ENCODE data around the gene DCTN4. TPM values are rescaled to one million over a fixed set of nuclear protein-coding genes. Genes with fewer than 3 reads are reported as not detected.

The DCTN4 gene
- total RNA-seq, 8 experiments from 2014 or later, result 59.6 to 90.8 (median 77.3) TPM

DNA sequence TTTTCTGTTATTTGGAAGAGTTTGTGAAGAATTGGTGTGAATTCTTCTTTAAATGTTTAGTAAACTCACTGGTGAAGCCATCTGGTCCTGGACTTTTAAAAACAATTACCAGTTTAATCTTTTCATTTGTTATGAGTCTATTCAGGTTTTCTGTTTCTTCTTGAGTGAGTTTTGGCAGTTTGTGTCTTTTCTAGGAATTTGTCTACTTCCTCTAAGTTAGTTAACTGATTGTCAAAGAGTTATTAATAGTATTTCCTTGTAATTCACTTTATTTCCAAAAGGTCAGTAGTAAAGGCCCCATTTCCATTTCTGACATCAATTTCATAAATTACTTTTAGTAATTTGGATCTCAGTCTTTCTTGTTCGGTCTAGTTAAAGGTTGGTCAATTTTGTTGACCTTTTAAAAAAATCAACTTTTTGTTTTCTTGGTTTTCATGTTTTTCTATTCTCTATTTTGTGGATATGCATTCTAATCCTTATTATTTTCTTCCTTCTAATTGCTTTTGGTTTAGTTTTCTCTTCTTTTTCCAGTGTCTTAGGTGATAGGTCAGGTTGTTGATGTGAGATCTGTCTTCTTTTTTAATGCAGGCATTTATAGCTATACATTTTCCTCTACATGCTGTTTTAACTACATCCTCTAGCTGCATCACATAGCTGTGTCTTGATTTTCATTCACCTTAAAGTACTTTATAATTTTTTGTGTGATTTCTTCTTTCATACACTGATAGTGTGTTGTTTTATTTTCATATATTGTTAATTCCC, 12.4 kb upstream of the DCTN4 start:
- H3K27ac ChIP-seq, result no peak overlapping the region
- ATAC-seq (replicated peaks in 6 of 8), result no peak
- 47 to 93% (median 87%) methylated on average over 1 of the region's 1 CpG; no CpG with 5 or more reads in 2 of the 10 experiments for WGBS, 10 experiments
- no peak overlapping the region for H3K4me3 ChIP-seq
- in situ Hi-C loops (cut with MboI; ENCODE audit: low pct_unique_long_range_greater_than_20kb in 2 of 9, low sequenced_read_pairs in 9 of 9, unreplicated experiment in 9 of 9), result no loop called here
- H3K4me1 ChIP-seq (replicated peaks in 1 of 2), result no peaks in the 10 kb centered on the region

DNA sequence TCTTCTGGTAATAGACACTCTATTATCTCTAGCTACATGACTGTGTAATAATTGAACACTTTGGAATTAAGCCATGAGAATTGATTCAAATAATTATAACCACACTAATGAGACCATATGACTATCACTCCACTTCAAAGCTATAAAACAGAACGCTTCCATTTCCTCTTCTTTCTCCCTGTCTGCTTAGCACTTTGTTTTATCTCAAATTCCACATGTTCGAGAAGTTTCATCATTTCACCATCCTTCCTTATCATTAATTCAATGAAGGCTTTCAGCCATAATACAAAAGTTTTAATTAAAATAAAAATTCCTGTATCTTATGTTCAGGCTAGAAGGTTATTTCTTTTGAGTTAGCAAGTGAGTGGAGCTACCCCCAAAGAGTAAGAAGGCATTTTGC, 7.4 kb upstream of the DCTN4 start:
- in situ Hi-C loops (cut with MboI; ENCODE audit: low pct_unique_long_range_greater_than_20kb in 2 of 9, low sequenced_read_pairs in 9 of 9, unreplicated experiment in 9 of 9), result no loop called here
- Histone ChIP-seq H3K27ac (no peak overlapping the region), H3K4me1 (replicated peaks in 1 of 2) (peaks cover 0 to 12% of the 10 kb centered on the region in 2 donors), H3K4me3 (no peak overlapping the region)
- 30 to 100% (median 70%) methylated on average over 1 to 2 of the region's 2 CpGs; no CpG with 5 or more reads in 2 of the 10 experiments for WGBS, 10 experiments
- ATAC-seq (replicated peaks in 6 of 8), result no peak

DNA sequence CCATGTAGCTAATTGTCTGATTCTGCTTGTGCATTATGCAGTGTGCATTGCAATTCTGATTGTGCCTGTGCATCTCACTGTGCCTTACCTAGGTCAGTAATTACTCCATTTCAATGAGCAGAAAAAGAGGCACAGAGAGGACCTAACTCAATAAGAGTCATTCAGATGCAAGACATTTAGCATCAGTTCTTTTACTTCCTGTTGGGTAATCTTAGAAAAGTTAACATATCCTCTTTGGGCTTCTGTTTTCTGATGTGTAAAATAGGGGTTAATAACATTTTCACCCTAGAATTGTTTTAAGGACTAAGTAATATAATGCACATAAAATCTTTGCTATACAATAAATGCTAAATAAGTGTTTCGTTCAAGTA, 7.0 kb upstream of the DCTN4 start:
- peaks cover 0 to 12% of the 10 kb centered on the region in 2 donors for H3K4me1 ChIP-seq (replicated peaks in 1 of 2)
- no peak overlapping the region for H3K4me3 ChIP-seq
- WGBS, 10 experiments, result 9 to 83% (median 59%) methylated on average over 1 of the region's 1 CpG
- no peak for ATAC-seq (replicated peaks in 6 of 8)
- H3K27ac ChIP-seq, result no peak overlapping the region
- in situ Hi-C loops (cut with MboI; ENCODE audit: low pct_unique_long_range_greater_than_20kb in 2 of 9, low sequenced_read_pairs in 9 of 9, unreplicated experiment in 9 of 9), result no loop called here

DNA sequence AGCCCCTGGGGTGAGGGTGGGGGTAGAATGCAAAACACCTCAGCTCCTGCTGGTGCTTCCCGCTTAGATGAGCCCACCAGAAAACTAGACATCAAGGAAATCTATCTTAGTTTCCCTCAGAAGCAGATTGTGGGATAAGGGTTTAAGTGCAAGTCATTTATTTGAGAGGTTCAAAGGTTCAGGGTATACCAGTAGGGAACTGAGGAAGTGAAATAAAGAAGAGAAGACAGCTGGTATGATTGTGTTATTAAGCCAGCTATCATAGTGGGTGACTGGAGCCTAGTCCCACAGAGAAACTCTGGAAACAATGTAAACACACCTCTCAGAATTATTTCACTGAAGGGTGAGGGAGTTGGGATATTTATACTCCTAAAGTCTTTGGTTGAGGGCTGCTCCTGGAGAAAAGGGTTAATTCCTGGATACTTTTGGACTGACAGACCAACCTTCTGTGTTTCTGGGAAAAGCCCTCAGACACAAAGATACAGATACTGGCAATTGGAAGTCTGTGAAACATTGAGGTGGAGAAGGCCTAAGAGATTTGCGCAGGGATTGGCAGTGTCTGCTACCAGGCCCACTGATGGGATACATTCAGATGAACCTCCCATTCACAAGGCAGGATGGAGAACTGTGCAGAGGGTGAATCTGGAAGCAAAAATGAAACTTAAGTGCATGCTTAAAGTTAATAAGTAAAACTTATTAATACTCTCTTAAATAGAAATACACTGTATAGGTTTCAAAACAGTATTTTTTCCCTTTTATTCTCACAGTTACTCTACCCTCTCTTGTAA, 6.4 kb upstream of the DCTN4 start:
- WGBS, 10 experiments, result 60 to 100% (median 92%) methylated on average over 1 to 2 of the region's 2 CpGs; no CpG with 5 or more reads in 4 of the 10 experiments
- no peak overlapping the region for H3K27ac ChIP-seq
- ATAC-seq (replicated peaks in 6 of 8), result no peak

GRCh38 chr5:150764530-150764929, 5.7 kb upstream of the DCTN4 start:
- WGBS, 10 experiments, result 67 to 100% (median 85%) methylated on average over 1 of the region's 2 CpGs; no CpG with 5 or more reads in 4 of the 10 experiments
- Histone ChIP-seq H3K4me3 (no peak overlapping the region), H3K4me1 (replicated peaks in 1 of 2) (peaks cover under 1 to 12% of the 10 kb centered on the region in 2 donors), H3K27ac (no peak overlapping the region)
- no peak for ATAC-seq (replicated peaks in 6 of 8)
- in situ Hi-C loops (cut with MboI; ENCODE audit: low pct_unique_long_range_greater_than_20kb in 2 of 9, low sequenced_read_pairs in 9 of 9, unreplicated experiment in 9 of 9), result no loop called here

More for the DNA sequence above, 6.4 kb upstream of the DCTN4 start:
- Histone ChIP-seq H3K4me3 (no peak overlapping the region), H3K4me1 (replicated peaks in 1 of 2) (peaks cover 0 to 12% of the 10 kb centered on the region in 2 donors)
- in situ Hi-C loops (cut with MboI; ENCODE audit: low pct_unique_long_range_greater_than_20kb in 2 of 9, low sequenced_read_pairs in 9 of 9, unreplicated experiment in 9 of 9), result no loop called here

GRCh38 chr5:150763023-150763769, 4.4 kb upstream of the DCTN4 start:
- Histone ChIP-seq H3K4me1 (replicated peaks in 1 of 2) (peaks cover 4 to 16% of the 10 kb centered on the region in 2 donors), H3K27ac (peak overlapping the region in 1 of 2 donors; percentile 57), H3K4me3 (no peak overlapping the region)
- in situ Hi-C loops (cut with MboI; ENCODE audit: low pct_unique_long_range_greater_than_20kb in 2 of 9, low sequenced_read_pairs in 9 of 9, unreplicated experiment in 9 of 9), result no loop called here
- peak in 6 of 8 experiments; percentile 3 to 33 (median 10) for ATAC-seq (replicated peaks in 6 of 8)
- WGBS, 10 experiments, result 0 to 83% (median 59%) methylated on average over 1 to 7 of the region's 7 CpGs

- no peak for ATAC-seq (replicated peaks in 6 of 8)
- Histone ChIP-seq H3K27ac (no peak overlapping the region), H3K4me3 (no peak overlapping the region), H3K4me1 (replicated peaks in 1 of 2) (peaks cover 6 to 18% of the 10 kb centered on the region in 2 donors)
- in situ Hi-C loops (cut with MboI; ENCODE audit: low pct_unique_long_range_greater_than_20kb in 2 of 9, low sequenced_read_pairs in 9 of 9, unreplicated experiment in 9 of 9), result no loop called here
- WGBS, 10 experiments, result 0 to 100% (median 80%) methylated on average over 1 to 4 of the region's 5 CpGs; no CpG with 5 or more reads in 3 of the 10 experiments
These were observed 3.4 kb upstream of the DCTN4 start for GRCh38 chr5:150762211-150762610.

DNA sequence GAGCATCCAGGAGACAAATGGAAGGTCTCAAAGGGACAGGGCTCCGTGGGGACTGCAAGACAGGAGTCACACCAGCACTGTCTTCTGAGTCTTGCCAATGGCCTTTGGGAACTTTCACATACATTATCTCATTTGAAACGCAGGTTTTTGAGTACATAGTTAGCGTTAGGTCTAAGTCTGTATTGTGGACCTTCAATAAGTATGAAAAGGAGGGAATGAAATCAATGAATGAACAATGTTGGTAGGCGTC, 442 bp upstream of the DCTN4 start:
- in situ Hi-C loops (cut with MboI; ENCODE audit: low pct_unique_long_range_greater_than_20kb in 2 of 9, low sequenced_read_pairs in 9 of 9, unreplicated experiment in 9 of 9), result no loop called here
- H3K27ac ChIP-seq, result peak overlapping the region; percentile 98 to 99
- H3K4me1 ChIP-seq (replicated peaks in 1 of 2), result peaks cover 10 to 20% of the 10 kb centered on the region in 2 donors
- peak overlapping the region; percentile 50 to 91 (median 63) for H3K4me3 ChIP-seq
- ATAC-seq (replicated peaks in 6 of 8), result peak in 2 of 8 experiments; percentile 0 to 1
- WGBS, 10 experiments, result 50 to 100% (median 79%) methylated on average over 1 to 4 of the region's 4 CpGs; no CpG with 5 or more reads in 2 of the 10 experiments

DNA sequence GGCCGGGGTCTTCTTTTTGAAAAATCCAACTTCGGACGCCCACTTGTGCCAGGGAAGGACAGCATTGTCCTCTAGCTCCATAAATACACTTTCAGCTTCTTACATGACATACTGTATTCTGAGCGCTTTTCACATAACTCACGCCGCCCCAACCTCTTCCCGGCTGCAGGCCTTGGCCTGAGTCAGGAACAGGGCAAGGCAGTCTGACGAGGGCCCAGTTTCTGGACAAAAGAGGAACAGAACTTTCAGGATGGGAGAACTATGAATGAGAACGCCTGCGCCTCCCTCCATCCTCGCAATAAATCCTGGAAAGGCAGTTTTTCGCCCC, 650 bp downstream of the DCTN4 start:
- peak; percentile 22 to 47 (median 29) for ATAC-seq (replicated peaks in 6 of 8)
- Histone ChIP-seq H3K4me3 (peak overlapping the region; percentile 50 to 91 (median 63)), H3K4me1 (replicated peaks in 1 of 2) (peaks cover 10 to 14% of the 10 kb centered on the region in 2 donors), H3K27ac (peak overlapping the region; percentile 98 to 99)
- in situ Hi-C loops (cut with MboI; ENCODE audit: low pct_unique_long_range_greater_than_20kb in 2 of 9, low sequenced_read_pairs in 9 of 9, unreplicated experiment in 9 of 9), result no loop called here
- 0 to 20% (median 0%) methylated on average over 1 to 9 of the region's 12 CpGs for WGBS, 10 experiments

DNA sequence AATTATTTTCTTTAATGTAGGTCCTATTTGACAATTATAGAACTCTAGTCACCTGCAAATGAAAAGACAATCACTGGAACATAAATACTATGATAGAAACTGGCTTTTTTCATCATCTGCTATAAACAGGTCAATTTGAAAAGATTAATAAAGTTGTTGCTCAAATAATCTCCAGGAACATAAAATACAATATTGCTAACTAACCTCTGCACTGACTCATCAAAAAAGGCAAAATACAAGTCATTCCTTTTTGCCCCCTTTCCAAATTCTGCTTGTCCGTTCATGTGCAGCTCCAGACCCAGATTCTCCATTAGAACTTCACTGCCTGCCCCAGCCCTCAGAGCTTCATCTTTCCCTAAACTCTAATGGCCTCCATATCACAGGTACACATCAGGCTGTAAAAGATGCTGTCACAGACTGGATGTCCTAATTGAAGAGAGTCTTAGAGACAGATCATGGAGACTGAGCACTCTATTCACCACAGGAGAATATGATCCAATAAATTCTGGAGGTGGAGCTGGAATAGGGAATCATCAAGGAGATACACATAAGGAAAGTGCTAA, 1.6 kb downstream of the DCTN4 start:
- ATAC-seq (replicated peaks in 6 of 8), result no peak
- 17 to 100% (median 86%) methylated on average over 1 of the region's 1 CpG; no CpG with 5 or more reads in 5 of the 10 experiments for WGBS, 10 experiments
- in situ Hi-C loops (cut with MboI; ENCODE audit: low pct_unique_long_range_greater_than_20kb in 2 of 9, low sequenced_read_pairs in 9 of 9, unreplicated experiment in 9 of 9), result no loop called here
- Histone ChIP-seq H3K4me3 (peak overlapping the region; percentile 50 to 91 (median 63)), H3K4me1 (replicated peaks in 1 of 2) (peaks cover 8 to 10% of the 10 kb centered on the region in 2 donors), H3K27ac (peak overlapping the region; percentile 19 to 99)

- Histone ChIP-seq H3K4me3 (no peak overlapping the region), H3K4me1 (replicated peaks in 1 of 2) (peaks cover 3 to 7% of the 10 kb centered on the region in 2 donors), H3K27ac (no peak overlapping the region)
- no peak for ATAC-seq (replicated peaks in 6 of 8)
- in situ Hi-C loops (cut with MboI; ENCODE audit: low pct_unique_long_range_greater_than_20kb in 2 of 9, low sequenced_read_pairs in 9 of 9, unreplicated experiment in 9 of 9), result no loop called here
- WGBS, 10 experiments, result 63 to 100% (median 100%) methylated on average over 1 of the region's 1 CpG; no CpG with 5 or more reads in 3 of the 10 experiments
These were observed 5.0 kb downstream of the DCTN4 start for GRCh38 chr5:150753863-150754262.

- no peak overlapping the region for H3K4me3 ChIP-seq
- peaks cover 3 to 7% of the 10 kb centered on the region in 2 donors for H3K4me1 ChIP-seq (replicated peaks in 1 of 2)
- in situ Hi-C loops (cut with MboI; ENCODE audit: low pct_unique_long_range_greater_than_20kb in 2 of 9, low sequenced_read_pairs in 9 of 9, unreplicated experiment in 9 of 9), result no loop called here
- no peak for ATAC-seq (replicated peaks in 6 of 8)
- H3K27ac ChIP-seq, result no peak overlapping the region
- WGBS, 10 experiments, result 40 to 100% (median 92%) methylated on average over 1 to 5 of the region's 5 CpGs; no CpG with 5 or more reads in 2 of the 10 experiments
These were observed 5.4 kb downstream of the DCTN4 start for GRCh38 chr5:150753463-150753862.

Measured in motor neuron (in vitro differentiated cells).